Suprapubic skin (tissue), 3 donors: Measurements from ENCODE around the gene CALML6.

Source experiments
- POLR2A ChIP-seq, 2 donors: fragments of 450-650 bp; IDR thresholded peaks; one replicate each; pipeline ENCODE4 v1.6.1; 2017; ENCODE audit warnings: antibody characterized with exemption in 2 of 2, mild to moderate bottlenecking in 2 of 2, moderate library complexity in 2 of 2
- TF ChIP-seq, protein P1 (sequence below), 2 donors: fragments of 200-600 bp in 1 of 2; fragments of 450-650 bp in 1 of 2; sonication (generic) in 1 of 2; IDR thresholded peaks; one replicate each; pipeline ENCODE4 v1.5.1; 2016 to 2019; ENCODE audit warnings: antibody characterized with exemption in 2 of 2, mild to moderate bottlenecking in 1 of 2, moderate library complexity in 1 of 2

DNA sequence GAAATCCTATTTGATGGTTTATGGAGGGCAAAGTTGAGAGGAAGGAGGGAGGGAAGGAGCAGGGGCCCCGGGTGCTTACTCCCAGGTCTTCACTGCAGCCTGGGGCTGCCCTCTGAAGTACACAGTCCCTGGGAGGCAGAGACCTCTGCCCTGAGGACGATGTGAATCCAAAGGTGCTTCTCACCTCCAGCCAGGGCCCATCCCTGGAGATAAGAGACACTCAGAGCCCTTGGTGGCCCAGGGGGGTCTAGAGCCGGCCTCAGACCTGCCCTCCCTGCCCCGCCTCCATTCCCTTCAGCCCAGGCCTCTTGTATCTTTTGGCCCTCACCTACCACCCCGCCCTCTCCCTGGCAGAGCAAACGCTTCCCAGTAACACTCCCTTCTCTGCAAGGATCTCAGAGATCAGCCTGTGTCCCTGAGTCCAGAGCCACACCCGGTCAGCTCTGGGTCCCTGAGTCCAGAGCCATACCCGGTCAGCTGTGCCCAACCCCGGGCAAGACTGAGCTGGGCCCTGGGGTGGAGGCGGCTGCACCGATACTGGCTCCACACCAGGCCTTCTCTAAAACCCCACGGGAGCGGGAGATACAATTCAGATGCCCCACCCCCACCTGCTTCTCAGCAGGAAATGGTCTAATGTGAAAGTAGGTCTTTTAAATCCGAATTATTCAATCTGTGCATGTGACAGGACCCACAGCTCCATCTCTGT, 20.6 kb upstream of the CALML6 start:
- TF ChIP-seq, protein P1, sequence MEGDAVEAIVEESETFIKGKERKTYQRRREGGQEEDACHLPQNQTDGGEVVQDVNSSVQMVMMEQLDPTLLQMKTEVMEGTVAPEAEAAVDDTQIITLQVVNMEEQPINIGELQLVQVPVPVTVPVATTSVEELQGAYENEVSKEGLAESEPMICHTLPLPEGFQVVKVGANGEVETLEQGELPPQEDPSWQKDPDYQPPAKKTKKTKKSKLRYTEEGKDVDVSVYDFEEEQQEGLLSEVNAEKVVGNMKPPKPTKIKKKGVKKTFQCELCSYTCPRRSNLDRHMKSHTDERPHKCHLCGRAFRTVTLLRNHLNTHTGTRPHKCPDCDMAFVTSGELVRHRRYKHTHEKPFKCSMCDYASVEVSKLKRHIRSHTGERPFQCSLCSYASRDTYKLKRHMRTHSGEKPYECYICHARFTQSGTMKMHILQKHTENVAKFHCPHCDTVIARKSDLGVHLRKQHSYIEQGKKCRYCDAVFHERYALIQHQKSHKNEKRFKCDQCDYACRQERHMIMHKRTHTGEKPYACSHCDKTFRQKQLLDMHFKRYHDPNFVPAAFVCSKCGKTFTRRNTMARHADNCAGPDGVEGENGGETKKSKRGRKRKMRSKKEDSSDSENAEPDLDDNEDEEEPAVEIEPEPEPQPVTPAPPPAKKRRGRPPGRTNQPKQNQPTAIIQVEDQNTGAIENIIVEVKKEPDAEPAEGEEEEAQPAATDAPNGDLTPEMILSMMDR (IDR thresholded peaks at IDR 0.05): no peak
- no peak for TF ChIP-seq POLR2A (IDR thresholded peaks at IDR 0.05)
